GM18870 (cell line): ENCODE data around the gene GOLGA6D.
"Not testable (repeated sequence)": the region's sequence is repeated elsewhere in the genome, so short reads cannot be mapped to it uniquely, and the experiment has no call there.

Experiments used
- ATAC-seq: cut with Tn5 transposase; IDR thresholded peaks from one replicate; pipeline ENCODE4 v1.9.1; 2021; ENCODE audit warnings: moderate library complexity; ENCODE audit not compliant: unreplicated experiment

The GOLGA6D gene

DNA sequence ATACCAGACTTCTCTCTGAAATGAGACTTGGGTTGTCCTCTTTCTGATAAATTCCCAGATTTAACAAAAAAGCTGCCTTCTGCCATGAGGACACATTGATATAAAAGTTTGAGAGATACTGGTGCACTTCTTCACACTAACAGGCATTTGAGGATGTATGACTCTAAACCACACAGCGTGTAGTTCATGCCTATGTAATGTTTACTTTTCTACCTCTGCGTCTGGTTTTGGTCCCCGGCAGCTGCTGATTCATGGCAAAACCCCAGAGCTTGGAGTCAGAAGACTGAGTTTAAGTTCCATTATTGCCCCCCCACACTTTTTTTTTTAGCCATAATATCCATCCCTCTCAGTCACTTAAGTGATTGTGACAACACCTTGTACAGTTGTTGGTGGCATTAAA is 1.5 kb downstream of the GOLGA6D start:
- not testable (repeated sequence) for ATAC-seq

DNA sequence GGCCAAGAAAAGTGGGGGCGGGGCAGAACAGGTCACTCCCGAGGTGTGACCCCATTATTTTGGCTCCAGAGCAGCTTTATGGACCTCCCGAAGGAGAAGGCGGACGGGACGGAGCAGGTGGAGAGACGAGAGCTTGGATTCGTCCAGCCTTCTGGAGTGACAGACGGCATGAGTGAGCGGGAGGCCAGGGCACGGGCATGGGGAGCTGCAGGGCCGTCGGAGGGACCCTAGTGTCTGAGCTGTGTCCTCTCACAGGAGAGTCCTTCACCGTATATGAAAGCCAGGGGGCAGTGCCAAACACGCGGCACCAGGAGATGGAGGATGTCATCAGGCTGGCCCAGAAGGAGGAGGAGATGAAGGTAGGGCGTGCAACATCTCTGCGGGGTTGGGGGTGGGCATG is 11.0 kb downstream of the GOLGA6D start:
- ATAC-seq, result not testable (repeated sequence)

DNA sequence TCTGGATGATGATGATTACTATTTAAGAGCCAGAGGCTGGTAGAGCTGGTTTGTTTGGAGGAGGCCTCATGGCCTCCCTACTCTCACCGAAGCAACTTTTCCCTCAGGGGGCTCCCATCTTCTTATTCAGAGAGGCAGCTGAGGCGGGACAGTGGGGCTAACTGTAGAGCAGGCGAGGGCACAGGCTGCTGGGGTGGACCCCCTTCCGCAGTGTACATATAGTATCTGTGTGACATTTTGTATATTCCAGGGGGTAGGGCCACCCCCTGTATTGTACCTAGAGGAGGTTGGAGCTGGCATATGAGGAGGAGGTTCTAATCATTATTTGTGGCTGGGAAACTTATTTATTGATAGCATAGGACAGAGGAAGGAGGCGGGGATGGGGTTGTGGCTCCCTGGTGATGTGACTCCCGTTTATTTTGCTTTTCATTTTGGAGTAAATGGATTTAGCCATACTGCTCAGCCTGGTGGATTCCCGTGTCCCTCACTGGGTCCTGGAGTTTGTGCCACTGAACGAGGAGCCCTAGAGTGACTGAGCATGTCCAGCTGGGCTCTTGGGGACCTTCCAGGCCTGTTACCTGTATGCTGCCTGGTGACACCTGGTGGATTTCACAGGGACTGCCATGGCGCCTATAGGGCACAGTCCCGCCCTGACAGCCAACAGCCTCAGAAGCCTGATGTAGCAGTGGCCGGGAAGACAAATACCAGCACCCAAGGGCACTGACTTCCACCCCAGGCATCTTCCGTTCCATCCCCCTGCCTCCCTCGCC is 16.1 kb downstream of the GOLGA6D start:
- not testable (repeated sequence) for ATAC-seq

DNA sequence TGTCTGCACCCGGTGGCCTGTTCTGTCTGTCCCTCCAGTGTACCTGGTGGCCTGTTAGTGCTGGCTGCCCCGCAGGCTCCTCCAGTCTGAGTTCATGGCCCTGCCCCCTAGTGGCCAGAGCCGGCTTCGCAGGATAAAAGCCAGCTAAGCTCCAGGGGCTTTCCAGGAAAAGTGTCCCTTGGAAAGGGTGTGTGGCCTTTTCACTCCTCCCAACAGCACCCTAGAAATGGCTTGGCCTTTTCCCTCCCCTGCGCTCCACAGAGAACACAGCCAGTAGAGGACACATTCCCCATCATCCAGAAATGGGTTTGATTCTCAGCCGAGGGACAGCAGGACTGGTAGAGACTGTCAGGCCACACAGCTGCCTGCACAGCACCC is 16.7 kb downstream of the GOLGA6D start:
- ATAC-seq, result not testable (repeated sequence)

DNA sequence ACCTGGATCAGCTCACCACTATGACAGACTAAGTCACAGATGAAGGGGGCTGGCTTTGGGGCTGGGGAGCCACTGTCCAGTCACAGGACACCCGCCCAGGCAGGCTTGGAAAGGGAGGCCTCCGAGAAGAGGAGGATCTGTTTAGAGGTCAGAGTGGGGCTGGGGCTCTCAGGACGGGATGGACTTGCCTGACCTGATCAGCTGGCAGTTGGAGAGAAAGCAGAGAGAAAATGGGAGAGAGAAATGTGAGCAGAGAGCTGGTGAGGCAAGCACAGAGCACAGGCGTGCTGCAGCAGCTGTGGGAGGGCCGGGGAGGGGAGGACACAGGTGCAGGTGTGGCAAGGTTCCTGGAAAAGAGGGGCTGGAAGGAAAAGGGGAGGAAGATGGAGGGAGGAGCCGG is 17.4 kb downstream of the GOLGA6D start:
- not testable (repeated sequence) for ATAC-seq

DNA sequence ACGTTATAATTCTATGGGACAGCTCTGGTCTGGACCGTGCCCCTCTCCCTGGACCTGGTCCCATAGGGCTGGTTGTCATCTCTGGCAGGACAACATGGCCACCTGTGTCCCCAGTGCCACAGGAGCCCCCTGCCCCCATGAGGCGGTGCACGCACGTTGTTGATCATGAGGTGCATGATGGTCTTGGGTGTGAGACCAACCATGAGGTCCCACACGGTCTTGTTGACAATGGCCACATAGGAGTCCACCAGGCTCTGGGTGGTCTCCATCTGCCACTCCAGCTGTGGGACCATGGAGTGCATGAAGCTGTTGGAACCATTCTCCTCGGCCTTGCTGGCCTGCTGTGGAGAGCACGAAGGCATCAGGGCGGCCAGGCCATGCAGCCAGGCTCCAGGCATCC is 19.7 kb downstream of the GOLGA6D start:
- no peak for ATAC-seq

DNA sequence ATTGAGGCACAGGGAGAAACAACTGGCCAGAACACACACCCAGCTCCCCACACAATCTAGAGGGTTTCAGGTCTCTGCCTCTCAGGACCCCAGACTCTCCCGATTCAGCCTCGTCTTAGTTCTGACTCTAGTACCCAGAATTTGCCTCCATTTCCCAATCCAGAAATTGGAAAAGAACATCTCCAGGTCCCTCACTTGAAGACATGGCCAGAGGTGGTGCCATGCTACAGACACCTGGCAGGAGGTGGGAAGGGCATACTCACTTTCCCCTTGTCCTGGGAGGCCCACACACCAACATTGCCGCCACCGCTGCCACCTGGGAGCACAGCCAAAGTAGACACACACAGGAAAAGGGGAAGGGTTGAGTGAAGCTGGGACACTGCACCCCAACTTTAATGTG is 20.1 kb downstream of the GOLGA6D start:
- not testable (repeated sequence) for ATAC-seq

DNA sequence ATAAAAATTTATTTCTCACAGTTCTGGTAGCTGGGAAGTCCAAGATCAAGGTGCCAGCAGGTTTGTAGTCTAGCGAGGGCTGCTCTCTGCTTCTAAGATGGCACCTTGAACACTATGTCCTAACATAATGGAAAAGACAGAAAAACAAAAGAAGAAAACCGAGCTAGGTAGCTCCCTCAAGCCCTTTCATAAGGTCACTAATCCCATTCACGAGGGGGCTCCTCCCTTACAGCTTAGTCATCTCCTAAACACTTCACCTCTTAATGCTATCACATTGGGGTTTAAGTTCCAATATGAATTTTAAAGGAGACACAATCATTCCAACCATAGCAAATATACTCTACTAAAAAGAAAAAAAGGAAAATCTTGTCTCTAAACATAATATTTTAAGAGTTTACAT is 23.6 kb downstream of the GOLGA6D start:
- no peak for ATAC-seq

DNA sequence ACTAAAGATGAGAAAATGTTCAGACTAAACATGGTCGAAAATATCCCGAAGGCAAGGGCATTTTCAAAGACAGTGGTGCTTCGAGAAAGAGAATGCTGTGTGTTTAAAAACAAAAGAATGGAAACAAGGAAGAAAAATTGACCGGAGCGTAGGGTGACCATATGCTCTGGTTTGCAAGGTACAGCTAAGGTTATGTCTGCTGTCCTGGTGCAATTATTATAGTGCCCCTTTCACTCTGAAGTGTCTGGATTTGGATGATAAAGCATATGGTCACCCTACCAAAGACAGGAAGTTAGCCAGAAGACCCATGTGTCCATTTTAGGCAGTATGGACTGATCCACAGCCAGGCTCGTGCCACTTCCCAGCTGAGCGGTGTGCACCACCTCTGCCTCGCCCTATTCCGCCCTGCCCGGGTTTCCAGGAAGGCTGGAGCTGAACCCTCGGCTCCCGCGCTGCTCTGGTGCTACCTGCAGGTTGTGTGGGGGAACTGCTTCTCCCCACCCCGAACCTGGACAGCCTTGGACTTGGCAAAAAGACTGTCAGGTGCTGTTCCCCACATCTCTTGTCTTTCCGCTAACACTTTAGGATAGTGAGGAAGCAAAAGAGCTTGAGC is 25.2 kb downstream of the GOLGA6D start:
- no peak for ATAC-seq

DNA sequence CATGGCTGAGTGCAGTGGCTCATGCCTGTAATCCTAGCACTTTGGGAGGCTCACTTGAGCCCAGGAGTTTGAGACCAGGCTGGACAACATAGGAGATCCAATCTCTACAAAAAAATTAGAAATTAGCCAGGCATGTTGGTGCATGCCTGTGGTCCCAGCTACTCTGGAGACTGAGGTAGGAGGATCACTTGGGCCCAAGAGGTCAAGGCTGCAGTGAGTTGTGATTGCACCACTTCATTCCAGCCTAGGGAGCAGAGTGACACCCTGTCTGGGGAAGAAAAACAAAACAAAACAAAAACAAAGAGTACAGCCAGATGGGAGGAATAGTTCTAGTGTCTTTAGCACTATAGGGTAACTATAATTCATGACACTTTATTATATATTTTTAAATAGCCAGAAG is 27.1 kb downstream of the GOLGA6D start:
- ATAC-seq, result no peak

DNA sequence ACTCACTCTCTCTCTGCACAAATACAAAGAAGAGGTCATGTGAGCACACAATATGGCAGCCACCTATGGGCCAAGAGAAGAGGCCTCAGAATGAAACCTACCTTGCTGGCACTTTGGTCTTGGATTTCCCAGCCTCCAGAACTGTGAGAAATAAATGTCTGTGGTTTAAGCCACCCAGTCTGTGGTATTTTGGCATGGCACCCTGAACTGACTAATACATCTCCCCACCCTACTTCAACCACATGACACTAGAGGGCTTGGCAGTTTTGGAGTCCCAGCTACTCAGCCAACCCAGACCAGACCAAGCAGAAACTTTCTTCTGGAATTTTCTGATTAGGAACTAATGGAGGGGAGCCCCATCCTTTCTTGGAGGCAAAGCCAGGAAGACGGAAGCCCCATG is 29.9 kb downstream of the GOLGA6D start:
- not testable (repeated sequence) for ATAC-seq

DNA sequence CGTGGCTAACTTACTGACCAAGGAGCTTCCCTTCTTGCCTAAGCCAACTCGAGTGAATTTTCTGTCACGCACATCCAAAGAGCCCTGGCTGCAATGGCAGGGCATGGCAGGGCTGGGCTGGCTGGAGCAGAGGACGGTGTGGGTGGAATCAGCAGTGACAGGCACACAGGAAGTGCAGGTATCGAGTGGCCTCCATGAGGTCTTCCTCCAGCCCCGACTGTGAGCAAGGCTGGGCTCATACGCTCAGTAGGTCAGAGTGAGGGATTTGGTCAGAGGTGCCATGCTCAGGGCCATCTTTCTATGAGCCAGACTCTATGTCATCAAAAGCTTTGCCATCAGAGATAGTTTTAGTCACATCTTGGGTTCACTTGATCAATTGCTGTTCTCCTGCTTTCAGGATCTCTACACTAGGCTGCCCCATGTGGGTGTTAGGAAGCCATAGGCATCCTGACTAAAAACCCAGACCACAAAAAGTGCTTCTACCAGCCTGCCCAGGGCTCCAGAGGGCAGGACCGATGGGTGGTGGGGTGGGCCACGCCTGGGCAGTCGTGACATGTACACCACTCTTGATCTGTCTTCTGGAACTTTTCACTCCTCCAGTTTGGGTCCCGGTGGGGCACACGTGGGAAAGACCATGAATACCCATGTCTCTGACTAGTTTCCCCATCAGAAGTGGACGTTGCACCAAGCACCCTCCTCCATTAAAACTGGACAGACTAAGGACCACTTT is 30.6 kb downstream of the GOLGA6D start:
- no peak for ATAC-seq

DNA sequence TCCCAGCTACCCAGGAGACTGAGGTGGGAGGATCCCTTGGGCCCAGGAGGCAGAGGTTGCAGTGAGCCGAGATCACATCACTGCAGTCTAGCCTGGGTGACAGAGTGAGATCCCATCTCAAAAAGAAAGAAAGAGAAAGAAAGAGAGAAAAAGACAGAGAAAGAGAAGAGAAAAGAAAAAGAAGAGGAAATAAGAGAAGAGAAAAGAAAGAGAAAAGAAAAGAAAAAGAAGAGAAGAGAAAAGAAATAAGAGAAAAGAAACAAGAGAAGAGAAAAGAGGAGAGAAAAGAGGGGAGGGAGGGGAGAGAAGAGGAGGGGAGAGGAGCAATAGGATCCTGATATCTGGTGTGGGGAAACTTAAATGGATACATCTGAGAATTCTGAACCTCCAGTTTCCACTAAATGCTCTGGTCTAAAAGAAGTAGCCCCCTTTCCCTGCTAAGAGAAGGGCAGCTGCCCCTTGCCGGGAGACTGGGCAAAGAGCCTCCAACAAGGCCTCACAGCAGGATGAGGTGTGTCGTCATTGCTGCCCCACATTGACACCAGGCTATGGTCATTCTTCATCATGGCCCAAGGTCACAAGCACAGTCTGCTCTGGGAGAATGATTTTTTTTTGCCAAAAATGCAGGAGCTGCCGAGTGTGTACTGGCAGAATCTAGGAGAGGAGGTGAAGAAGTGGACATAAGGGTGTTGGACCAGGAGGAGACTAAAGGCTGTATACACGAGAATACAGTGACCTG is 32.1 kb downstream of the GOLGA6D start:
- ATAC-seq, result no peak

DNA sequence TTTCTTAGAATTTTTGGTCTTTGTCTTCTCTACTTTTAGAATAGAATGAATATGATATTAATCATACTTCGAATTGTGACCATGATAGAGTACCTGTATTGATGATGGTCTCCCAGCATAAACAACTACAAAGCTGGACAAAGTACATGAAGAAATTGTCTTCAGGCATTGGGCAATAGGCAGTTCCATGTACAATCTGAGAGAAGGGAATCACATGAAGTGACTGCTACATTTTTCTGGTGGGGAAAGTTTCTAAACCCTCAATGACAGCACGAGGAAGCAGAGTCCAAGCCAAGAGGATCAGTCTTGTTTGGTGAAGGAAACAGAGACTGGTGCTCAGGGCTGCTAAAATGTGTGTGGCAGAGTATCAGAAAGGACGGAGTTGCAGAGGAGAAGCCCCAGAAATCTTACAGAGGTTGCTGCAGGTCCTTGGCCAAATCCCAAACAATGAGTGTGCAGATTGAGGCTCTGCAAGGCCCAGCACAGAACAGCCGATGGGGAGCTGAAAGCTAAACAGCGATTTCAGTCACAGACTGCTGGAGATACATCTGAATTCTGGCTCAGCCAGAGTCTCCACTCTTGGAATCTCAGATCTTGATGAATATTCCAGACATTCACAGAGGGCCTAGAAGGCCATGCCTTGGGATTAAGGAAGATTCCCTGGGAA is 36.7 kb downstream of the GOLGA6D start:
- ATAC-seq, result not testable (repeated sequence)

DNA sequence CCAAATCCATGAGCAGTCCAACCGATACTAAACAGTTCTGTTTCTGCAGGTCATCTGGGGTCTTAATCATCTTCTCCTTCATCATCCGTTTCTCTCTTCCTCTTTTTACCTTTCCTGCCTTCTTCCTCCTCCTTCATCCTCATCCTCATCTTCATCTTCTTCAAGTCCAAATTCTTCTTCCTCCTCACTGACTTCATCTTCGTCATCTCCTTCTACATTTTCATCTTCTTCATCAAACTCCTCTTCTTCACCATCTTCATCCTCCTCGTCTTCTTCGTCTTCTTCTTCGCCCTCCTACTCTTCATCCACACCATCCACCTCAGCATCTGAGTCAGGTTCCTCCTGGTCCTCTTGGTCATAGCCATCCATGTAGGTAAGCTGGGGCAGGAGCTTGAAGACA is 39.1 kb downstream of the GOLGA6D start:
- no peak for ATAC-seq

DNA sequence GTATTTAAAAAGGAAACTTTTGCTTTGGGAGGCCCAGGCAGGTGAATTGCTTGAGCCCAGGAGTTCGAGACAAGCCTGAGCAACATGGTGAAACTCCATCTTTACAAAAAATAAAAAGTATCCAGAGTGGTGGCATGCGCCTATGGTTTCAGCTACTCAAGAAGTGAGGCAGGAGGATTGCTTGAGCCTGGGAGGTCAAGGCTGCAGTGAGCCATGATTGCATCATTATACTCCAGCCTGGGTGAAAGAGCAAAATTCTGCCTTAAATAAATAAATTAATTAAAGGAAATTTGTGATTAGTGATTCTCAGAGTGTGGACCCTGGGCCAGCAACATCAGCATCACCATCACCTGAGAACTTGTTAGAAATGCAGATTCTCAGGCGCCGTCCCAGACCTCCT is 43.3 kb downstream of the GOLGA6D start:
- no peak for ATAC-seq

DNA sequence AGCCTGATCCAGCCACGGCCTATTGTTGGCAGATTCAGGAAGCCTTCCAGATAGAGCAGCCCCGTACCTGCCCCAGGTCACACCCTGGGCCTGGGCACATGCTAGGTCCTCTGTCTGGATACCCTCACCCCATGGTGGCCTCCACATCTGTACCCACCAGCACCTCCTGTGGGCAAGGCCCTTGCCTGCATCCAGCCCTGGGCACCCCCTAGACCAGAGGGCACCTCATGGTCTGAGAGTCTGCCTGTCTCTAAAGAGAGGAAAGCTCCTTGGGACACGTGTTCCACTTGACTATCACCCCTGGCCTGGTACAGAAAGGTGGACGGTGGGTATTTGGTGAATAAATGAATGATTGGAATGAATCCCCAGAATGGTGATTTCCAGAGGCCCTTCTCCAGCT is 44.4 kb downstream of the GOLGA6D start:
- no peak for ATAC-seq

DNA sequence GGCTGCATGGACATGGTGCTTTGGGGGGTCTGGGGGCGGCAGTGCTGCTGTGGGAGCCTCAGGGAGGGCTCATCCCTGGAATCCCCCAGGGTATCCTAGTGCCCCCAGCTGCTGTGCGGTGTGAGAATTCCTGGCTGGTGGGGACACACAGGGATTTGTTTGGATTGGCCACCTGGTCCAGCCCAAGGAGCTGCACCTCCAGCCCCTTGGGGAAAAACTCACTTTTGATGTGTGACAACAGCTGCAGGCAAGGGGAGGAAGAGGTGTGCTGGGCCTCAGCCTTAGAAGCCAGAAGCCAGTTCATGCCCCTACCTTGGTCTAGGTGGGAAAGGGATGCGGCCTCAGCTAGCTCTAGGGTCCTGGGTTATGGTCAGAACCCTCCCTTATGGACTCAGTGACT is 44.9 kb downstream of the GOLGA6D start:
- no peak for ATAC-seq

DNA sequence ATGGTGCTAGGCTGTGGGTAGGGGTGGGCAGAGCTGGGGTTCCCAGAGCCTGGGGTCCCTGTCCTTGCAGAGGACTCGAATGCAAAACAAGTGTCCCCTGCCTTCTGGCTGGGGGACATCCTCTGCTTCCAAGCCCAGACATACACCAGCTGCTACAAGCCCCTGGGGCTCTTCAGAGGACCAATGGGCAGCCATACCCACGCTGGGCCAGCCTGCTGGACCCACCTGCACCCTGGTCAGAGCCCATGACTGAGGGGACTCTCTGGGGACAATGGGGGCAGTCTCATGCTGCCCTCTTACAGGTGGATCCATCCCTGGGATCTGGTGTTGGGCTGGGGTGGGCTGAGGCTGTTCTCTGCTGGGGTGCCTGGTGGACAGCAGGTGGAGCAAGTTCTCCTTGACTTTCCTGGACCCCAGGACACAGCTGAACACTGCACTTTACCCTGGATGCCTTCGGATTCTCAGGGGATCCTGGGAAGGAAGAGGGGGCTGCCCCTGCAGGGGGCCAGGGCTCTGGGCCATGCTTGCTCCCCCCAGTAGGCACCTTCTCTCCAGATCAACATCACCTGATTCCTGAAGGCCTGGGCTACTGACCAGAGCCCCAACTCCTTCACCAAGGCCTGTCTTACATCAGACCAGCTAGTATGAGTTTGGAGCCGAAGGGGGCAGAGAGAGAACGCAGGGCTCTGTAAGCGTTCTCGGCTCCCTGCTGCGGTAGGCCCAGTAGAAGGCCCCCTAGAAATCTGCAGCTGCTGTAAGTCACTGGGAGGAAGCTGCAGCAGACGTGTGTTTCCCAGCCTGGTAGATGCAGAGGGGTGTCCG is 46.1 kb downstream of the GOLGA6D start:
- ATAC-seq, result no peak

DNA sequence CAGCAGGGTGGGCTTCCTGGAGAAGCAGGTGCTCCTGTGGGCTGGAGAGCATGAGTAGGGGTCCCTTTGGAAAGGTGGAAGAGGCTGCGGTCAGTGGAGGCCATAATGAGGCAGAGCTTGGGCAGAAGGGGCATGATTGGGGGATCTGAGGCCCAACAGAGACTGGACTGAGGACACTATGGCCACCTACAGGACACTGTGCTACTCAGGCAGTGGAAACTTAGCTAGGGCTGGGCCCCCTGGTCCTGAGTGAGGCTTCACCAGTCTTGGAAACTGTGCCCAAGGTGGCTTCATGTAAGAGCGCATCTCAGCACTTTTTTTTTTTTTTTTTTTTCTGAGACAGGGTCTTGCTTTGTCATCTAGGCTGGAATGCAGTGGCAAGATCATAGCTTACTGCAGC is 46.9 kb downstream of the GOLGA6D start:
- ATAC-seq, result no peak
